K562 (cell line): Measurements from ENCODE around the gene CNOT11. TPM values are rescaled to one million over a fixed set of nuclear protein-coding genes. Genes with fewer than 3 reads are reported as not detected.
A peak's percentile ranks its signal among the peaks of the same experiment; 100 is the strongest.

Experiments used
- ATF3 ChIP-seq, 2 experiments: fragments of 450-650 bp in 1 of 2; sonication (generic) in 1 of 2; formaldehyde crosslinking in 1 of 2; IDR thresholded peaks in 1 of 2; conservative IDR thresholded peaks in 1 of 2; 2 replicates each; pipeline versions ENCODE4 v1.6.1 to v1.8.1; 2016 to 2023; ENCODE audit warnings: mild to moderate bottlenecking in 2 of 2, moderate library complexity in 2 of 2, inconsistent platforms in 1 of 2, missing genetic modification reagents in 1 of 2
- ATF7 ChIP-seq: fragments of 450-650 bp; IDR thresholded peaks from 2 replicates; pipeline ENCODE4 v1.7.1; 2014; ENCODE audit warnings: mild to moderate bottlenecking, moderate library complexity
- CCNT2 ChIP-seq: IDR thresholded peaks from 2 replicates; pipeline ENCODE4 v1.6.1; 2011; ENCODE audit warnings: borderline replicate concordance, low read depth, mild to moderate bottlenecking, moderate library complexity, mixed read lengths, low read length; ENCODE audit not compliant: insufficient read length; ENCODE audit errors: extremely low read depth
- ETS1 ChIP-seq: conservative IDR thresholded peaks from 2 replicates; pipeline ENCODE4 v1.6.1; 2011; ENCODE audit warnings: low read depth, mild to moderate bottlenecking, low read length; ENCODE audit not compliant: control insufficient read depth
- IRF1 ChIP-seq: sonication (generic); formaldehyde crosslinking; IDR thresholded peaks from 2 replicates; pipeline ENCODE4 v1.8.0; 2022; ENCODE audit warnings: missing genetic modification reagents, mild to moderate bottlenecking, borderline replicate concordance
- MAZ ChIP-seq, 2 experiments: fragments of 450-650 bp in 1 of 2; sonication (generic) in 1 of 2; formaldehyde crosslinking; IDR thresholded peaks in 1 of 2; conservative IDR thresholded peaks in 1 of 2; 2 replicates each; pipeline versions ENCODE4 v1.4.0 to v1.5.0; 2020; ENCODE audit warnings: mild to moderate bottlenecking in 1 of 2, missing genetic modification reagents in 1 of 2
- RB1 ChIP-seq: fragments of 450-650 bp; IDR thresholded peaks from 2 replicates; pipeline ENCODE4 v1.6.1; 2017; ENCODE audit warnings: low read depth, mild to moderate bottlenecking
- RBBP5 ChIP-seq: fragments of 200-600 bp; sonication (generic); IDR thresholded peaks from 2 replicates; pipeline ENCODE4 v1.6.1; 2012; ENCODE audit warnings: borderline replicate concordance, mild to moderate bottlenecking, low read length, control low read depth, inconsistent platforms; ENCODE audit not compliant: insufficient read depth, poor library complexity, severe bottlenecking
- RBFOX2 ChIP-seq: fragments of 200-400 bp; formaldehyde crosslinking; IDR thresholded peaks from 2 replicates; pipeline ENCODE4 v1.6.1; 2017; ENCODE audit warnings: low read depth, mild to moderate bottlenecking, low read length, moderate library complexity
- RREB1 ChIP-seq: fragments of 250-450 bp; sonication (Bioruptor Pico); IDR thresholded peaks from 2 replicates; pipeline ENCODE4 v1.4.0; 2020
- ZBTB11 ChIP-seq, 3 experiments: fragments of 200-800 bp in 1 of 3; fragments of 250-450 bp in 1 of 3; fragments of 450-650 bp in 1 of 3; sonication (Bioruptor Pico) in 1 of 3; sonication (Bioruptor generic) in 1 of 3; formaldehyde crosslinking in 1 of 3; IDR thresholded peaks; 2 replicates each; pipeline versions ENCODE4 v1.6.1 to v1.8.0; 2016 to 2022; ENCODE audit warnings: mild to moderate bottlenecking in 2 of 3, missing genetic modification characterization in 2 of 3, missing compliant biosample characterization in 1 of 3, moderate library complexity in 1 of 3
- polyA plus RNA-seq, 8 experiments: library from polyadenylated mRNA; depleted of rRNA in 4 of 8; stranded (reverse) in 5 of 8; unstranded in 3 of 8; fragments of >200 nt; fragmentation: Nextera tagmentation in 2 of 8; fragmentation: Illumina TruSeq in 1 of 8; extraction: Ambion mirVana in 2 of 8; extraction: Trizol in 1 of 8; gene quantifications; 2 replicates each; pipeline versions ENCODE4 v1.2.1 to v1.2.3, GENCODE V29; 2011 to 2014; ENCODE audit warnings: inconsistent platforms in 1 of 8, missing spikeins in 1 of 8
- total RNA-seq, 7 experiments: library from RNA; depleted of rRNA in 6 of 7; stranded (reverse); fragments of >200 nt in 6 of 7; fragmentation: Illumina TruSeq in 2 of 7; extraction: Trizol in 2 of 7; gene quantifications; 2 replicates each; pipeline versions ENCODE4 v1.2.1 to v1.2.3, GENCODE V29; 2011 to 2021; ENCODE audit warnings: low replicate concordance in 1 of 7

The CNOT11 gene
- total and polyA plus RNA-seq, 9 of the 15 experiments (the other 6 are each of a cell fraction or from before 2014, with no cell fraction given): 12.7 to 163 (median 64.2) TPM

GRCh38 chr2:101253013-101253702 is 472 bp downstream of the CNOT11 start (continued):
- TF ChIP-seq RREB1 (CRISPR knock-in tag) (no peak), ETS1 (0 out of 2 replicates have a peak, but pooled peaks have one; percentile 15), RBBP5 (peak; percentile 83), ATF7 (0 out of 2 replicates have a peak, but pooled peaks have one; percentile 10), MAZ (CRISPR knock-in tag; conservative IDR thresholded peaks at IDR 0.05 in 1 of 2, IDR thresholded peaks at IDR 0.05 in 1 of 2) (peak; percentile 8 to 51; a peak in 2 of 4 replicates), ATF3 (IDR thresholded peaks at IDR 0.05) (no peak), ATF3 (CRISPR knock-in tag; conservative IDR thresholded peaks at IDR 0.05) (no peak), RBFOX2 (peak; percentile 74), RB1 (0 out of 2 replicates have a peak, but pooled peaks have one; percentile 6), CCNT2 (peak; percentile 25), IRF1 (no peak), ZBTB11 (CRISPR knock-in tag; IDR thresholded peaks at IDR 0.05) (peak in 1 of 3 experiments; percentile 70; a peak in 1 of 6 replicates)
